ENCODE results near the gene CDH4.

The CDH4 gene

GRCh38 chr20:61419010-61419409 is 166.9 kb downstream of the CDH4 start:
- no peaks in the 10 kb centered on the region for H3K27me3 ChIP-seq (ENCODE audit: low read length)
- H3F3A ChIP-seq (ENCODE audit: insufficient read depth), result no peaks in the 10 kb centered on the region
- H2AFZ ChIP-seq (ENCODE audit: low read depth, low read length, severe bottlenecking), result no peak overlapping the region
- H3K4me3 ChIP-seq (ENCODE audit: insufficient read depth, low read length, poor library complexity, severe bottlenecking), result no peak overlapping the region
- H3K27ac ChIP-seq (ENCODE audit: low read depth, low read length), result no peak overlapping the region
- H3K4me2 ChIP-seq (ENCODE audit: low read depth, low read length, poor library complexity, severe bottlenecking), result no peak overlapping the region
- H3K9me2 ChIP-seq (replicated peaks; ENCODE audit: insufficient read depth, low read length), result no peaks in the 10 kb centered on the region
- no peak overlapping the region for H3K9ac ChIP-seq (ENCODE audit: low read length)
- no peaks in the 10 kb centered on the region for H3K36me3 ChIP-seq (ENCODE audit: low read length)
- H3K79me2 ChIP-seq (ENCODE audit: insufficient read depth, low read length), result no peaks in the 10 kb centered on the region
- TF ChIP-seq CTCF (IDR thresholded peaks at IDR 0.05; ENCODE audit: insufficient read depth, low read length, poor library complexity, severe bottlenecking) (no peak), EZH2phosphoT487 (conservative IDR thresholded peaks at IDR 0.05; ENCODE audit: low read length) (no peak)
- H3K9me3 ChIP-seq (ENCODE audit: insufficient read depth, low read length), result no peaks in the 10 kb centered on the region
- H4K20me1 ChIP-seq (ENCODE audit: low read depth, low read length), result no peaks in the 10 kb centered on the region

GRCh38 chr20:61419501-61419900 is 167.4 kb downstream of the CDH4 start:
- no peaks in the 10 kb centered on the region for H3K79me2 ChIP-seq (ENCODE audit: insufficient read depth, low read length)
- no peaks in the 10 kb centered on the region for H3K9me3 ChIP-seq (ENCODE audit: insufficient read depth, low read length)
- H3K9ac ChIP-seq (ENCODE audit: low read length), result no peak overlapping the region
- H4K20me1 ChIP-seq (ENCODE audit: low read depth, low read length), result no peaks in the 10 kb centered on the region
- H3F3A ChIP-seq (ENCODE audit: insufficient read depth), result no peaks in the 10 kb centered on the region
- no peak for TF ChIP-seq CTCF (IDR thresholded peaks at IDR 0.05; ENCODE audit: insufficient read depth, low read length, poor library complexity, severe bottlenecking)
- no peak for TF ChIP-seq EZH2phosphoT487 (conservative IDR thresholded peaks at IDR 0.05; ENCODE audit: low read length)
- no peaks in the 10 kb centered on the region for H3K27me3 ChIP-seq (ENCODE audit: low read length)
- H3K36me3 ChIP-seq (ENCODE audit: low read length), result no peaks in the 10 kb centered on the region
- H3K4me2 ChIP-seq (ENCODE audit: low read depth, low read length, poor library complexity, severe bottlenecking), result no peak overlapping the region
- H3K27ac ChIP-seq (ENCODE audit: low read depth, low read length), result no peak overlapping the region
- no peak overlapping the region for H2AFZ ChIP-seq (ENCODE audit: low read depth, low read length, severe bottlenecking)
- H3K9me2 ChIP-seq (replicated peaks; ENCODE audit: insufficient read depth, low read length), result no peaks in the 10 kb centered on the region
- H3K4me3 ChIP-seq (ENCODE audit: insufficient read depth, low read length, poor library complexity, severe bottlenecking), result no peak overlapping the region

- H3K9me3 ChIP-seq (ENCODE audit: insufficient read depth, low read length), result no peaks in the 10 kb centered on the region
- no peak overlapping the region for H3K9ac ChIP-seq (ENCODE audit: low read length)
- H3K27me3 ChIP-seq (ENCODE audit: low read length), result no peaks in the 10 kb centered on the region
- TF ChIP-seq EZH2phosphoT487 (conservative IDR thresholded peaks at IDR 0.05; ENCODE audit: low read length) (no peak), CTCF (IDR thresholded peaks at IDR 0.05; ENCODE audit: insufficient read depth, low read length, poor library complexity, severe bottlenecking) (no peak)
- no peak overlapping the region for H3K4me3 ChIP-seq (ENCODE audit: insufficient read depth, low read length, poor library complexity, severe bottlenecking)
- H3K9me2 ChIP-seq (replicated peaks; ENCODE audit: insufficient read depth, low read length), result no peaks in the 10 kb centered on the region
- no peaks in the 10 kb centered on the region for H3F3A ChIP-seq (ENCODE audit: insufficient read depth)
- no peaks in the 10 kb centered on the region for H4K20me1 ChIP-seq (ENCODE audit: low read depth, low read length)
- H3K79me2 ChIP-seq (ENCODE audit: insufficient read depth, low read length), result no peaks in the 10 kb centered on the region
- no peak overlapping the region for H2AFZ ChIP-seq (ENCODE audit: low read depth, low read length, severe bottlenecking)
- H3K36me3 ChIP-seq (ENCODE audit: low read length), result no peaks in the 10 kb centered on the region
- no peak overlapping the region for H3K4me2 ChIP-seq (ENCODE audit: low read depth, low read length, poor library complexity, severe bottlenecking)
- no peak overlapping the region for H3K27ac ChIP-seq (ENCODE audit: low read depth, low read length)
Observed at GRCh38 chr20:61420056-61420455, 168.0 kb downstream of the CDH4 start.
